Measurements from ENCODE around the gene FRG2B. TPM values are rescaled to one million over a fixed set of nuclear protein-coding genes. Genes with fewer than 3 reads are reported as not detected.
"Not testable (repeated sequence)": the region's sequence is repeated elsewhere in the genome, so short reads cannot be mapped to it uniquely, and the experiment has no call there.

The FRG2B gene
- total RNA-seq, 1 donor from 2014 or later, result not detected

DNA sequence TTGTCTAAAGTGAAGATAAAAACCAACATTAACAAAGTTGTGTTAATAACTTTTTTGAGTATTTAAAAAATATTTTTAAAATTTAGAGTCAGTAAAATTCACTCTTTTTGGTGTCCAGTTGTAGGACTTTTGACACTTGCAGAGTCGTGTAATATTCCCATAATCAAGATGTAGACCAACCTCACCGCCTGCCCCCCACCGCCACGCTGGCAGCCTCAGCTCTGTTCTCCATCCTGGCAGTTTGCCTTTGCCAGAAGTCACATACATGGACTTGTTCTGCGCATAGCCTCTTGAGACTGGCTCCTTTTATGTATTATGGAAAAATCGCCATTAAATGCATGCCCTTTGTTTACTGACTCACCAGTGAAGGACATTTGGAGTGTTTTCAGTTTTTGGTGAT is 33.9 kb downstream of the FRG2B start:
- H3K4me3 ChIP-seq, result no peak overlapping the region
- TF ChIP-seq, protein P1, sequence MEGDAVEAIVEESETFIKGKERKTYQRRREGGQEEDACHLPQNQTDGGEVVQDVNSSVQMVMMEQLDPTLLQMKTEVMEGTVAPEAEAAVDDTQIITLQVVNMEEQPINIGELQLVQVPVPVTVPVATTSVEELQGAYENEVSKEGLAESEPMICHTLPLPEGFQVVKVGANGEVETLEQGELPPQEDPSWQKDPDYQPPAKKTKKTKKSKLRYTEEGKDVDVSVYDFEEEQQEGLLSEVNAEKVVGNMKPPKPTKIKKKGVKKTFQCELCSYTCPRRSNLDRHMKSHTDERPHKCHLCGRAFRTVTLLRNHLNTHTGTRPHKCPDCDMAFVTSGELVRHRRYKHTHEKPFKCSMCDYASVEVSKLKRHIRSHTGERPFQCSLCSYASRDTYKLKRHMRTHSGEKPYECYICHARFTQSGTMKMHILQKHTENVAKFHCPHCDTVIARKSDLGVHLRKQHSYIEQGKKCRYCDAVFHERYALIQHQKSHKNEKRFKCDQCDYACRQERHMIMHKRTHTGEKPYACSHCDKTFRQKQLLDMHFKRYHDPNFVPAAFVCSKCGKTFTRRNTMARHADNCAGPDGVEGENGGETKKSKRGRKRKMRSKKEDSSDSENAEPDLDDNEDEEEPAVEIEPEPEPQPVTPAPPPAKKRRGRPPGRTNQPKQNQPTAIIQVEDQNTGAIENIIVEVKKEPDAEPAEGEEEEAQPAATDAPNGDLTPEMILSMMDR (IDR thresholded peaks at IDR 0.05), result no peak
- ATAC-seq, result no peak
- H3K9me3 ChIP-seq, result no peaks in the 10 kb centered on the region
- DNase-seq, result no peak
- intact Hi-C loops (cut with DNase I), result no loop called here
- H3K4me1 ChIP-seq, result no peaks in the 10 kb centered on the region
- no peak overlapping the region for H3K27ac ChIP-seq
- H3K36me3 ChIP-seq, result no peaks in the 10 kb centered on the region
- H3K27me3 ChIP-seq, result no peaks in the 10 kb centered on the region

DNA sequence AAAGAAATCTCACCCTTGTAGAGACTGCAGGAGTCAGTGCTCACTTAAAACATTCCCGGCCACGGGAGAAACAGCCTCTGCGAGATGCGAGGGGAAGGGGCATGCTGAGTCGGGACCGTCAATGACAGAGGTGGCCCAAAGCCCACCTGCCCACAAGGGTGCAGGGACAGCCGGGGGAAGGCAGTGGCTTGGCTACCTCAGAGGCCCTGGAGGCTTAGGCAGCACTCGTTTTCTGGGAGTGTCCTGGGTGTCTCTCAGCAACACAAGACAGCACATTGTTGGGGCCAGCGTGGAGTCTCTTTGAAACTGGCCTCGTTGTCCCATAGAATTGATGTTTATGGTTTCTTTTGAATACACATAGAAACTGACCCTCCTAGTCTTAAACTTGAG is 35.6 kb downstream of the FRG2B start:
- ATAC-seq (no peak), DNase-seq (no peak)
- Histone ChIP-seq H3K27ac (no peak overlapping the region), H3K36me3 (no peaks in the 10 kb centered on the region), H3K4me1 (no peaks in the 10 kb centered on the region), H3K4me3 (no peak overlapping the region), H3K9me3 (no peaks in the 10 kb centered on the region), H3K27me3 (no peaks in the 10 kb centered on the region)
- intact Hi-C loops (cut with DNase I), result no loop called here
- TF ChIP-seq, protein P1 (IDR thresholded peaks at IDR 0.05), result no peak

DNA sequence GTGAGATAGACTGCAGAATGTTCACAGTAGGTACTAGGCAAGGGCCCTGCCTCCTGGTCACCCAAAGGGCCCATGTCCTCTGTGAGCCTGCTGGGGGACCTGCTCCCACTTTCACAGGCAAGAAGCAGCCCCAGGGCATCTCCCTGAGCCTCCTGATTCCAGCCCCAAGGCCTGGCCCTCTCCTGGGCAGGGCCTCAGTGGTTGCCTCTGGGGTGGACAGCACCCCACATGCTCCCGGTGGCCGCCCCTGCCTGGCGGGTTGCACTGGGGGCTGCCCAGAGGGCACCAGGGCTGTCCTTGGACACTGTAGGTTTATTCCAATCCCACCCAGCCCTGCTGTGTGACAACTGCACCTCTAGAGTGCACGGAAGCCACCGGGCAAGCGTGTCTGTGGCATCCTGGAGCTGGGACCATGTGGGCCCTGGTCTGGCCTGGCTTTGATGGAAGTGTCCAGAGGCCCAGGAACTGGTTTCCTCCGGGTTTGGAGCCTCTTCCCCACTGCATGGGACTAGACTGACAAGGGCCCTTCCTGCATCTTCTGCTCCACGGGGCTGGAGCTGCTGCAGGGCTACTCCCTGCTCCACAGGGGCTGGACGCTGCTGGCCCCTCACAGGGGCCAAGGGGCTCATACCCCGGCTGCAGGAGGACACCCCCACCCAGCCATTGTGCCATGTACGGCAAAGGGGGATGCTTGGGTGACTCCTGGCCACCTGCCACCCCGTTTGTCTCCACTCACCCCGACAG is 36.2 kb downstream of the FRG2B start:
- H3K27me3 ChIP-seq, result no peaks in the 10 kb centered on the region
- ATAC-seq, result peak; percentile 34
- intact Hi-C loops (cut with DNase I), result no loop called here

DNA sequence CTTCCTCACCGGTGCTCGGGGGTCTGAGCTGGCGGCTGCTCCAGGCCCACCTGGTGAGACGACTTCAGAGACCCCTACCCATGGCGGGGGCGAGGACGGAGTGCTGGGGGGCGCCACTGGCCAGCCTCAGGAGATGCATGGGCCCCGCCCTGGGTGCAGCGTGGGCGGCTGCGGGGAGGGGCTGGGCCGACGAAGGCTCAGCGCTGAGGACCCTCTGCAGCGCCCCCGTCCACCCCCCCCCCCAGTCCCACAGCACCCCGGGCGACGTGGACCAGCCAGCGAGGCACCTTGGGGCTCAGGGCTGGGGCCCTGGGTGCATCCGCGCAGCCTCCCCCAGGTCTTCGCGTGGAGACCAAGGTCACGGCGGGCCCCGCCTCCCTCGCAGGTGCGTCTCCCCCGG is 49.6 kb downstream of the FRG2B start:
- H3K36me3 ChIP-seq; H3K4me1 ChIP-seq; H3K27me3 ChIP-seq; H3K27ac ChIP-seq; H3K4me3 ChIP-seq; intact Hi-C loops (cut with DNase I); DNase-seq: not testable (repeated sequence)
- ATAC-seq, result peak; percentile 49
- peaks cover 11% of the 10 kb centered on the region for H3K9me3 ChIP-seq

More for the DNA sequence above, 36.2 kb downstream of the FRG2B start:
- Histone ChIP-seq H3K9me3 (no peaks in the 10 kb centered on the region), H3K36me3 (no peaks in the 10 kb centered on the region), H3K4me3 (no peak overlapping the region), H3K4me1 (no peaks in the 10 kb centered on the region), H3K27ac (no peak overlapping the region)
- TF ChIP-seq, protein P1 (IDR thresholded peaks at IDR 0.05), result no peak
- no peak for DNase-seq

Other genes with a start within 250 kb of the FRG2B start
- 6.0 TPM for gene PAOX, start 247.5 kb downstream of the FRG2B start, total RNA-seq
- gene MTG1, start 232.6 kb downstream of the FRG2B start, total RNA-seq, result 33.0 TPM
- gene SPRN, start 202.2 kb downstream of the FRG2B start, total RNA-seq, result not detected
- 2.6 TPM for gene SCART1, start 172.8 kb downstream of the FRG2B start, total RNA-seq
- 2.1 TPM for gene CYP2E1, start 99.4 kb downstream of the FRG2B start, total RNA-seq
- 0.87 TPM for gene SYCE1, start 61.2 kb downstream of the FRG2B start, total RNA-seq

All from upper lobe of right lung (tissue), 1 donor.